Mesodermal cell (in vitro differentiated cells): ENCODE data around the gene ADCYAP1.

Source experiments
- H3K27ac ChIP-seq: 2 replicates; pipeline ENCODE4 v1.7.0; 2013; ENCODE audit warnings: mild to moderate bottlenecking, low read depth, low read length, moderate library complexity; ENCODE audit not compliant: severe bottlenecking
- H3K36me3 ChIP-seq: 2 replicates; pipeline ENCODE4 v1.7.1; 2013; ENCODE audit warnings: mild to moderate bottlenecking, low read length, moderate library complexity; ENCODE audit not compliant: control insufficient read depth, insufficient read depth
- H3K4me1 ChIP-seq: one replicate; pipeline ENCODE4 v1.7.1; 2013; ENCODE audit warnings: mild to moderate bottlenecking, low read length; ENCODE audit not compliant: insufficient read depth, control insufficient read depth, poor library complexity, severe bottlenecking
- H3K4me3 ChIP-seq: 2 replicates; pipeline ENCODE4 v1.7.0; 2013; ENCODE audit warnings: low read length, control low read depth, mild to moderate bottlenecking; ENCODE audit not compliant: insufficient read depth, poor library complexity, severe bottlenecking; ENCODE audit errors: extremely low read depth
- H3K9me3 ChIP-seq: 2 replicates; pipeline ENCODE4 v1.7.1; 2013; ENCODE audit warnings: mild to moderate bottlenecking, low read length, moderate library complexity; ENCODE audit not compliant: control insufficient read depth
- WGBS, 2 experiments: methylation state at CpG; one replicate each; pipeline ENCODE4 v1.1.5; 2013; ENCODE audit warnings: missing lambda C conversion rate in 2 of 2; ENCODE audit not compliant: insufficient coverage in 2 of 2; 5-methylcytosine and 5-hydroxymethylcytosine counted together

ADCYAP1 gene

GRCh38 chr18:939166-939565, 34.5 kb downstream of the ADCYAP1 start:
- no peak overlapping the region for H3K4me3 ChIP-seq
- no peaks in the 10 kb centered on the region for H3K9me3 ChIP-seq
- peaks cover 3% of the 10 kb centered on the region for H3K4me1 ChIP-seq
- H3K36me3 ChIP-seq: no peaks in the 10 kb centered on the region
- H3K27ac ChIP-seq: no peak overlapping the region
- 0% methylated on average over 1 of the region's 4 CpGs; no CpG with 5 or more reads in 1 of the 2 experiments for WGBS, 2 experiments

- no peaks in the 10 kb centered on the region for H3K9me3 ChIP-seq
- no peak overlapping the region for H3K4me3 ChIP-seq
- H3K4me1 ChIP-seq: peaks cover 3% of the 10 kb centered on the region
- no peaks in the 10 kb centered on the region for H3K36me3 ChIP-seq
- H3K27ac ChIP-seq: no peak overlapping the region
- WGBS, 2 experiments: 82 to 83% methylated on average over 1 to 4 of the region's 4 CpGs
Observed at GRCh38 chr18:939958-940357, 35.3 kb downstream of the ADCYAP1 start.

- H3K9me3 ChIP-seq: no peaks in the 10 kb centered on the region
- no peak overlapping the region for H3K27ac ChIP-seq
- no peak overlapping the region for H3K4me3 ChIP-seq
- H3K36me3 ChIP-seq: no peaks in the 10 kb centered on the region
- WGBS, 2 experiments: no CpG with 5 or more reads among the region's 2 CpGs
- H3K4me1 ChIP-seq: peaks cover 3% of the 10 kb centered on the region
Observed at GRCh38 chr18:941331-941730, 36.7 kb downstream of the ADCYAP1 start.

GRCh38 chr18:944440-944839, 39.8 kb downstream of the ADCYAP1 start:
- H3K9me3 ChIP-seq: no peaks in the 10 kb centered on the region
- no peak overlapping the region for H3K27ac ChIP-seq
- H3K4me3 ChIP-seq: no peak overlapping the region
- no peaks in the 10 kb centered on the region for H3K4me1 ChIP-seq
- WGBS, 2 experiments: 86 to 100% methylated on average over 1 of the region's 1 CpG
- H3K36me3 ChIP-seq: no peaks in the 10 kb centered on the region

GRCh38 chr18:949724-950631, 45.3 kb downstream of the ADCYAP1 start:
- H3K36me3 ChIP-seq: no peaks in the 10 kb centered on the region
- H3K4me3 ChIP-seq: no peak overlapping the region
- no peak overlapping the region for H3K27ac ChIP-seq
- H3K9me3 ChIP-seq: no peaks in the 10 kb centered on the region
- WGBS, 2 experiments: 76 to 79% methylated on average over 5 to 7 of the region's 9 CpGs
- peaks cover 16% of the 10 kb centered on the region for H3K4me1 ChIP-seq

GRCh38 chr18:950882-951495, 46.3 kb downstream of the ADCYAP1 start:
- Histone ChIP-seq H3K36me3 (no peaks in the 10 kb centered on the region), H3K4me1 (peaks cover 16% of the 10 kb centered on the region), H3K4me3 (no peak overlapping the region), H3K9me3 (no peaks in the 10 kb centered on the region), H3K27ac (peak overlapping the region; percentile 26)
- 82 to 85% methylated on average over 3 of the region's 5 CpGs for WGBS, 2 experiments

GRCh38 chr18:955384-956066, 50.9 kb downstream of the ADCYAP1 start:
- 50 to 100% methylated on average over 1 of the region's 6 CpGs for WGBS, 2 experiments
- Histone ChIP-seq H3K9me3 (no peaks in the 10 kb centered on the region), H3K36me3 (no peaks in the 10 kb centered on the region)

GRCh38 chr18:957829-958228, 53.2 kb downstream of the ADCYAP1 start:
- H3K4me3 ChIP-seq: no peak overlapping the region
- no peaks in the 10 kb centered on the region for H3K4me1 ChIP-seq
- no peaks in the 10 kb centered on the region for H3K36me3 ChIP-seq
- 84 to 85% methylated on average over 5 of the region's 5 CpGs for WGBS, 2 experiments
- no peaks in the 10 kb centered on the region for H3K9me3 ChIP-seq
- H3K27ac ChIP-seq: no peak overlapping the region

More at GRCh38 chr18:955384-956066, 50.9 kb downstream of the ADCYAP1 start:
- Histone ChIP-seq H3K4me1 (peaks cover 10% of the 10 kb centered on the region), H3K4me3 (no peak overlapping the region), H3K27ac (no peak overlapping the region)

- Histone ChIP-seq H3K4me3 (no peak overlapping the region), H3K36me3 (no peaks in the 10 kb centered on the region), H3K27ac (no peak overlapping the region), H3K9me3 (no peaks in the 10 kb centered on the region), H3K4me1 (no peaks in the 10 kb centered on the region)
- WGBS, 2 experiments: 97 to 100% methylated on average over 2 to 5 of the region's 5 CpGs
Observed at GRCh38 chr18:959854-960253, 55.2 kb downstream of the ADCYAP1 start.
